OCI-LY7 (cell line): ENCODE data around the gene NOL4L.

Source experiments
- EZH2phosphoT487 ChIP-seq: fragments of 200-600 bp; sonication (generic); IDR thresholded peaks from 2 replicates; pipeline ENCODE4 v1.6.1; 2018; ENCODE audit warnings: low read depth, borderline replicate concordance, mild to moderate bottlenecking, mixed run types, antibody characterized with exemption, low read length, moderate library complexity, mixed read lengths
- TF ChIP-seq, protein P1 (sequence below): fragments of 200-600 bp; sonication (generic); conservative IDR thresholded peaks from 2 replicates; pipeline ENCODE4 v1.5.1; 2014; ENCODE audit warnings: mild to moderate bottlenecking, antibody characterized with exemption, low read length, moderate library complexity, mixed read lengths

DNA sequence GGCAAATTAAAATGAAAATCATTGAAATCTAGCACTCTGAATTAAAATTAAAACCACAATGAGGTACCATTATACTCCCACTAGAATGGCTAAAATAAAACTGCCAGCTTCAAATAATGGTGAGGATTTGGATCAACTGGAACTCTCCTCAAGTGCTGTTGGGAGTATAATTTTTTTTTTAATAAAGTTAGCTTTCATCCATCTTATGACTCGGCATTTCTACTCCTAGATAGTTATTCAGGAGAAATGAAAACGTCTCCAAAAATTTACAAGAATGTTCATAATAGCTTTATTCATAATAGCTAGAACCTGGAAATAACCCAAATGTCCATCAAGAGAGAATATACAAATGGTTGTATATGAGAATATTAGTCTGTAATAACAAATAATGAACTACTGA, 163.8 kb downstream of the NOL4L start:
- TF ChIP-seq, protein P1, sequence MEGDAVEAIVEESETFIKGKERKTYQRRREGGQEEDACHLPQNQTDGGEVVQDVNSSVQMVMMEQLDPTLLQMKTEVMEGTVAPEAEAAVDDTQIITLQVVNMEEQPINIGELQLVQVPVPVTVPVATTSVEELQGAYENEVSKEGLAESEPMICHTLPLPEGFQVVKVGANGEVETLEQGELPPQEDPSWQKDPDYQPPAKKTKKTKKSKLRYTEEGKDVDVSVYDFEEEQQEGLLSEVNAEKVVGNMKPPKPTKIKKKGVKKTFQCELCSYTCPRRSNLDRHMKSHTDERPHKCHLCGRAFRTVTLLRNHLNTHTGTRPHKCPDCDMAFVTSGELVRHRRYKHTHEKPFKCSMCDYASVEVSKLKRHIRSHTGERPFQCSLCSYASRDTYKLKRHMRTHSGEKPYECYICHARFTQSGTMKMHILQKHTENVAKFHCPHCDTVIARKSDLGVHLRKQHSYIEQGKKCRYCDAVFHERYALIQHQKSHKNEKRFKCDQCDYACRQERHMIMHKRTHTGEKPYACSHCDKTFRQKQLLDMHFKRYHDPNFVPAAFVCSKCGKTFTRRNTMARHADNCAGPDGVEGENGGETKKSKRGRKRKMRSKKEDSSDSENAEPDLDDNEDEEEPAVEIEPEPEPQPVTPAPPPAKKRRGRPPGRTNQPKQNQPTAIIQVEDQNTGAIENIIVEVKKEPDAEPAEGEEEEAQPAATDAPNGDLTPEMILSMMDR: no peak
- no peak for TF ChIP-seq EZH2phosphoT487
